HepG2 (cell line): ENCODE results near the gene VASN. TPM values are rescaled to one million over a fixed set of nuclear protein-coding genes. Genes with fewer than 3 reads are reported as not detected.

Source experiments
- CHCHD3 ChIP-seq: sonication (generic); formaldehyde crosslinking; IDR thresholded peaks from 2 replicates; pipeline ENCODE4 v1.8.0; 2022; ENCODE audit warnings: mild to moderate bottlenecking, missing genetic modification reagents, moderate library complexity
- JUND ChIP-seq: sonication (generic); formaldehyde crosslinking; IDR thresholded peaks from 2 replicates; pipeline ENCODE4 v1.8.0; 2022; ENCODE audit warnings: mild to moderate bottlenecking, missing genetic modification reagents
- KDM2A ChIP-seq: sonication (generic); formaldehyde crosslinking; IDR thresholded peaks from 2 replicates; pipeline ENCODE4 v1.4.0; 2020; ENCODE audit warnings: low read depth, missing genetic modification reagents, borderline replicate concordance
- KMT2B ChIP-seq: IDR thresholded peaks from 2 replicates; pipeline ENCODE4 v1.6.1; 2016; ENCODE audit warnings: missing genetic modification reagents, missing compliant biosample characterization
- PHB2 ChIP-seq: fragments of 450-650 bp; IDR thresholded peaks from 2 replicates; pipeline ENCODE4 v1.6.1; 2018; ENCODE audit not compliant: partially characterized antibody
- RARG ChIP-seq: sonication (generic); formaldehyde crosslinking; IDR thresholded peaks from 2 replicates; pipeline ENCODE4 v1.4.0; 2020; ENCODE audit warnings: low read depth, mild to moderate bottlenecking, missing genetic modification reagents
- RBFOX2 ChIP-seq: fragments of 200-400 bp; formaldehyde crosslinking; IDR thresholded peaks from 2 replicates; pipeline ENCODE4 v1.6.1; 2017; ENCODE audit warnings: low read depth, mild to moderate bottlenecking, low read length
- SNAI1 ChIP-seq: sonication (generic); formaldehyde crosslinking; IDR thresholded peaks from 2 replicates; pipeline ENCODE4 v1.5.0; 2020; ENCODE audit warnings: mild to moderate bottlenecking, missing genetic modification reagents, borderline replicate concordance
- THAP9 ChIP-seq: sonication (generic); formaldehyde crosslinking; IDR thresholded peaks from 2 replicates; pipeline ENCODE4; 2020; ENCODE audit warnings: missing genetic modification reagents, mild to moderate bottlenecking, borderline replicate concordance
- ZNF407 ChIP-seq: sonication (generic); formaldehyde crosslinking; IDR thresholded peaks from one replicate; pipeline ENCODE4 v1.5.1; 2020; ENCODE audit warnings: mild to moderate bottlenecking, missing genetic modification reagents; ENCODE audit errors: not compliant biosample characterization
- polyA plus RNA-seq, 8 experiments: library from polyadenylated mRNA; depleted of rRNA in 3 of 8; stranded (reverse) in 7 of 8; unstranded in 1 of 8; fragments of >200 nt; fragmentation: Illumina TruSeq in 4 of 8; extraction: Trizol in 4 of 8; gene quantifications; 2 replicates each; pipeline versions ENCODE4 v1.2.1 to v1.2.3, GENCODE V29; 2011 to 2016; ENCODE audit warnings: low read depth in 4 of 8, missing spikeins in 1 of 8, mixed read lengths in 1 of 8; ENCODE audit not compliant: insufficient read depth in 1 of 8
- total RNA-seq, 5 experiments: library from RNA; depleted of rRNA; stranded (reverse); fragments of >200 nt; fragmentation: Illumina TruSeq; extraction: Trizol; gene quantifications; 2 replicates each; pipeline ENCODE4 v1.2.3, GENCODE V29; 2016; ENCODE audit warnings: low read depth in 1 of 5
- TF ChIP-seq, protein P1 (sequence below): sonication (generic); formaldehyde crosslinking; IDR thresholded peaks from 2 replicates; pipeline ENCODE4 v1.8.1; 2023; ENCODE audit warnings: mild to moderate bottlenecking, missing genetic modification reagents
- TF ChIP-seq, protein P2 (sequence below): IDR thresholded peaks from 2 replicates; pipeline ENCODE4 v1.6.1; 2016; ENCODE audit warnings: missing biosample characterization, missing genetic modification reagents, low read depth

The VASN gene
- total and polyA plus RNA-seq, 2 of the 13 experiments (the other 11 are each of a cell fraction or from before 2014, with no cell fraction given) = 8.4 to 18.2 TPM

DNA sequence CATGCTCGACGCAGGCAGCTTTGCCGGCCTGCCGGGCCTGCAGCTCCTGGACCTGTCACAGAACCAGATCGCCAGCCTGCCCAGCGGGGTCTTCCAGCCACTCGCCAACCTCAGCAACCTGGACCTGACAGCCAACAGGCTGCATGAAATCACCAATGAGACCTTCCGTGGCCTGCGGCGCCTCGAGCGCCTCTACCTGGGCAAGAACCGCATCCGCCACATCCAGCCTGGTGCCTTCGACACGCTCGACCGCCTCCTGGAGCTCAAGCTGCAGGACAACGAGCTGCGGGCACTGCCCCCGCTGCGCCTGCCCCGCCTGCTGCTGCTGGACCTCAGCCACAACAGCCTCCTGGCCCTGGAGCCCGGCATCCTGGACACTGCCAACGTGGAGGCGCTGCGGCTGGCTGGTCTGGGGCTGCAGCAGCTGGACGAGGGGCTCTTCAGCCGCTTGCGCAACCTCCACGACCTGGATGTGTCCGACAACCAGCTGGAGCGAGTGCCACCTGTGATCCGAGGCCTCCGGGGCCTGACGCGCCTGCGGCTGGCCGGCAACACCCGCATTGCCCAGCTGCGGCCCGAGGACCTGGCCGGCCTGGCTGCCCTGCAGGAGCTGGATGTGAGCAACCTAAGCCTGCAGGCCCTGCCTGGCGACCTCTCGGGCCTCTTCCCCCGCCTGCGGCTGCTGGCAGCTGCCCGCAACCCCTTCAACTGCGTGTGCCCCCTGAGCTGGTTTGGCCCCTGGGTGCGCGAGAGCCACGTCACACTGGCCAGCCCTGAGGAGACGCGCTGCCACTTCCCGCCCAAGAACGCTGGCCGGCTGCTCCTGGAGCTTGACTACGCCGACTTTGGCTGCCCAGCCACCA is 9.7 kb downstream of the VASN start (continued):
- no peak for TF ChIP-seq ZNF407
- TF ChIP-seq, protein P1, sequence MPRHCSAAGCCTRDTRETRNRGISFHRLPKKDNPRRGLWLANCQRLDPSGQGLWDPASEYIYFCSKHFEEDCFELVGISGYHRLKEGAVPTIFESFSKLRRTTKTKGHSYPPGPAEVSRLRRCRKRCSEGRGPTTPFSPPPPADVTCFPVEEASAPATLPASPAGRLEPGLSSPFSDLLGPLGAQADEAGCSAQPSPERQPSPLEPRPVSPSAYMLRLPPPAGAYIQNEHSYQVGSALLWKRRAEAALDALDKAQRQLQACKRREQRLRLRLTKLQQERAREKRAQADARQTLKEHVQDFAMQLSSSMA (CRISPR knock-in tag) = no peak
- TF ChIP-seq RBFOX2 = peak; percentile 54
- TF ChIP-seq KDM2A (CRISPR knock-in tag) = no peak
- TF ChIP-seq JUND (CRISPR knock-in tag) = no peak
- TF ChIP-seq SNAI1 (CRISPR knock-in tag) = no peak
- no peak for TF ChIP-seq CHCHD3 (CRISPR knock-in tag)
- TF ChIP-seq PHB2 = no peak
- TF ChIP-seq, protein P2, sequence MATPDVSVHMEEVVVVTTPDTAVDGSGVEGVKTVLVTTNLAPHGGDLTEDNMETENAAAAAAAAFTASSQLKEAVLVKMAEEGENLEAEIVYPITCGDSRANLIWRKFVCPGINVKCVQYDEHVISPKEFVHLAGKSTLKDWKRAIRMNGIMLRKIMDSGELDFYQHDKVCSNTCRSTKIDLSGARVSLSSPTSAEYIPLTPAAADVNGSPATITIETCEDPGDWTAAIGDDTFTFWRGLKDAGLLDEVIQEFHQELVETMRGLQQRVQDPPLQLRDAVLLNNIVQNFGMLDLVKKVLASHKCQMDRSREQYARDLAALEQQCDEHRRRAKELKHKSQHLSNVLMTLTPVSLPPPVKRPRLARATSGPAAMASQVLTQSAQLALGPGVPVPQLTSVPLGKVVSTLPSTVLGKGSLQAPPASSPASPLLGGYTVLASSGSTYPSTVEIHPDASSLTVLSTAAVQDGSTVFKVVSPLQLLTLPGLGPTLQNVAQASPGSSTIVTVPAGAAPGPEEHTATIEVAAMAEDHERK = no peak
- no peak for TF ChIP-seq THAP9 (CRISPR knock-in tag)
- no peak for TF ChIP-seq RARG (CRISPR knock-in tag)
- TF ChIP-seq KMT2B (CRISPR knock-in tag) = no peak
